SK-N-SH treated with all-trans-retinoic acid at 6 μM for 48 hours (cell line): Measurements from ENCODE around the gene SURF1.

ENCODE experiments used
- ARNTL ChIP-seq: fragments of 450-650 bp; formaldehyde crosslinking; IDR thresholded peaks from 2 replicates; pipeline ENCODE4 v1.5.0; 2020; ENCODE audit warnings: low read depth, mild to moderate bottlenecking, moderate library complexity, borderline replicate concordance
- ESRRG ChIP-seq: fragments of 250-450 bp; sonication (Bioruptor Pico); IDR thresholded peaks from 2 replicates; pipeline ENCODE4 v1.6.1; 2021; ENCODE audit warnings: mild to moderate bottlenecking
- OSR1 ChIP-seq: fragments of 250-450 bp; sonication (Bioruptor Pico); IDR thresholded peaks from 2 replicates; pipeline ENCODE4 v1.8.0; 2022; ENCODE audit warnings: moderate library complexity, mild to moderate bottlenecking, inconsistent platforms
- RARB ChIP-seq: fragments of 250-450 bp; sonication (Bioruptor Pico); IDR thresholded peaks from 2 replicates; pipeline ENCODE4 v1.8.0; 2021; ENCODE audit warnings: mild to moderate bottlenecking, moderate library complexity
- SNAI2 ChIP-seq: fragments of 250-450 bp; sonication (Bioruptor Pico); IDR thresholded peaks from 2 replicates; pipeline ENCODE4 v1.5.0; 2020; ENCODE audit warnings: mild to moderate bottlenecking, moderate library complexity
- TOX ChIP-seq: fragments of 250-450 bp; sonication (Bioruptor Pico); IDR thresholded peaks from 2 replicates; pipeline ENCODE4 v1.8.0; 2021; ENCODE audit warnings: mild to moderate bottlenecking, moderate library complexity, borderline replicate concordance
- ZFP3 ChIP-seq: fragments of 250-450 bp; sonication (Bioruptor Pico); IDR thresholded peaks from 2 replicates; pipeline ENCODE4 v1.5.0; 2020; ENCODE audit warnings: mild to moderate bottlenecking, moderate library complexity
- ZFP30 ChIP-seq: fragments of 450-650 bp; formaldehyde crosslinking; IDR thresholded peaks from 2 replicates; pipeline ENCODE4 v1.5.0; 2022; ENCODE audit warnings: mild to moderate bottlenecking, moderate library complexity
- ZNF8 ChIP-seq: fragments of 450-650 bp; formaldehyde crosslinking; IDR thresholded peaks from 2 replicates; pipeline ENCODE4 v1.5.0; 2020; ENCODE audit warnings: mild to moderate bottlenecking, moderate library complexity
- TF ChIP-seq, protein P1 (sequence below): fragments of 250-450 bp; sonication (Bioruptor Pico); IDR thresholded peaks from 2 replicates; pipeline ENCODE4 v1.8.0; 2020; ENCODE audit warnings: mild to moderate bottlenecking, moderate library complexity, borderline replicate concordance
- TF ChIP-seq, protein P2 (sequence below): fragments of 250-450 bp; sonication (Bioruptor Pico); IDR thresholded peaks from 2 replicates; pipeline ENCODE4 v1.5.1; 2020; ENCODE audit warnings: low read depth, mild to moderate bottlenecking, moderate library complexity

DNA sequence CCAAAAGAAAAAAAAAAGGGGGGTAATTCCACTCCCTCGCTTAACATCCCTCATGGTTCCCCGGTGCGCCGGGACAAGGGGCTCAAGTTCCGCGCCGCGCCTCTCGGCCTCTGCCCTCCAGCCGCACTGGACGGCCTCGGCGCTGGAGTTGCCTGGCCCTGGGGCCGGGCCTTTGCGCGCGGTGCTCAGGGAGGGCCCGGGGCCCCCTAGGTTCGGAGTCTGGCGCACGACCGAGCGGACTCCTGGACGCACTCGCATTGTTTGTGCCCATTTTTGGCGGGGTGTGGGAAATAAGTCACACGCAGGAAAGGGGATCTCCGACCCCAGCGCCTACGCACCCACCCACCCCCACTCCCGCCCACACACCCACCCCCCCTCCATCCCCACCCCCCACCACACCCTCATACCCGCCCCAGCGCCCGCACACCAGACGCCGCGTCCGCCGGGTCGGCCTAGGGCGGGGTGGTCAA lies 8.7 kb downstream of the SURF1 start:
- TF ChIP-seq RARB (no peak), ESRRG (CRISPR knock-in tag) (no peak), ZFP3 (CRISPR knock-in tag) (no peak), OSR1 (CRISPR knock-in tag) (no peak), ZFP30 (CRISPR knock-in tag) (no peak), TOX (CRISPR knock-in tag) (no peak), SNAI2 (CRISPR knock-in tag) (no peak), ARNTL (CRISPR knock-in tag) (no peak), ZNF8 (CRISPR knock-in tag) (no peak)
- TF ChIP-seq, protein P1, sequence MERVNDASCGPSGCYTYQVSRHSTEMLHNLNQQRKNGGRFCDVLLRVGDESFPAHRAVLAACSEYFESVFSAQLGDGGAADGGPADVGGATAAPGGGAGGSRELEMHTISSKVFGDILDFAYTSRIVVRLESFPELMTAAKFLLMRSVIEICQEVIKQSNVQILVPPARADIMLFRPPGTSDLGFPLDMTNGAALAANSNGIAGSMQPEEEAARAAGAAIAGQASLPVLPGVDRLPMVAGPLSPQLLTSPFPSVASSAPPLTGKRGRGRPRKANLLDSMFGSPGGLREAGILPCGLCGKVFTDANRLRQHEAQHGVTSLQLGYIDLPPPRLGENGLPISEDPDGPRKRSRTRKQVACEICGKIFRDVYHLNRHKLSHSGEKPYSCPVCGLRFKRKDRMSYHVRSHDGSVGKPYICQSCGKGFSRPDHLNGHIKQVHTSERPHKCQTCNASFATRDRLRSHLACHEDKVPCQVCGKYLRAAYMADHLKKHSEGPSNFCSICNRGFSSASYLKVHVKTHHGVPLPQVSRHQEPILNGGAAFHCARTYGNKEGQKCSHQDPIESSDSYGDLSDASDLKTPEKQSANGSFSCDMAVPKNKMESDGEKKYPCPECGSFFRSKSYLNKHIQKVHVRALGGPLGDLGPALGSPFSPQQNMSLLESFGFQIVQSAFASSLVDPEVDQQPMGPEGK: no peak
- TF ChIP-seq, protein P2, sequence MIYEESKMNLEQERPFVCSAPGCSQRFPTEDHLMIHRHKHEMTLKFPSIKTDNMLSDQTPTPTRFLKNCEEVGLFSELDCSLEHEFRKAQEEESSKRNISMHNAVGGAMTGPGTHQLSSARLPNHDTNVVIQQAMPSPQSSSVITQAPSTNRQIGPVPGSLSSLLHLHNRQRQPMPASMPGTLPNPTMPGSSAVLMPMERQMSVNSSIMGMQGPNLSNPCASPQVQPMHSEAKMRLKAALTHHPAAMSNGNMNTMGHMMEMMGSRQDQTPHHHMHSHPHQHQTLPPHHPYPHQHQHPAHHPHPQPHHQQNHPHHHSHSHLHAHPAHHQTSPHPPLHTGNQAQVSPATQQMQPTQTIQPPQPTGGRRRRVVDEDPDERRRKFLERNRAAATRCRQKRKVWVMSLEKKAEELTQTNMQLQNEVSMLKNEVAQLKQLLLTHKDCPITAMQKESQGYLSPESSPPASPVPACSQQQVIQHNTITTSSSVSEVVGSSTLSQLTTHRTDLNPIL (CRISPR knock-in tag): no peak
